NCI-H1048 (cell line): Measurements from ENCODE around the gene SAMD4A.

Experiments used
- DNase-seq: peaks from one replicate; lab custom pipeline; 2025; lab: John Stamatoyannopoulos, UW

Gene SAMD4A

GRCh38 chr14:54836231-54836630 is 269.3 kb downstream of the SAMD4A start:
- DNase-seq, result no peak

DNA sequence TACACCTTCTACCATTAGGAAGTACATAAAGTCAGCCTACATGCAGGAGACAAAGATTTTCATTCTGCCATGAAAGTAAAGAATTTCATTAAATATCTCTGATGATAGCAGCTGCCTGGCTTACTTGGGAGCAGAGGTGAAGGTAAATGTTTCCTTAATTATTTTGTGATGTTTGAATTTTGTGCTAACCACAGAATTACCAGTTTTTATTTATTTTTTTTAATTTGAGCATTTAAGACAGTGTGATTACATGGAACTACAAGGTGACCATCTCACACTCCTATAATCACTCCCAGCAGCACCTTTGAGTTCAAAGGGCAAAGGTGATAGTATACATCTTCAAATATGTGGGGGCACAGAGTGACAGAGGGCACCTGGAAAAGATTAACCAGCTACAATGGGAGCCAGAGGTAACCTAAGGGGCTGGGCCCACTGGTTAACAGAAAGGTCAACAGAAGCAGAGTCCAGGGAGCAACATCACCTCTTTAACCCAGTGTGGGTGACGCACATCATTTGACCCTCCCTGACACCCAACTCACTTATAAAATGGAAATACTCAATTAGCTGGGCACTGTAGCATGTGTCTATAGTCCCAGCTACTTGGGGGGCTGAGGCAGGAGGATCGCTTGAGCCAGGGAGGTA is 270.7 kb downstream of the SAMD4A start:
- no peak for DNase-seq

- no peak for DNase-seq
Observed at GRCh38 chr14:54838931-54839512, 272.1 kb downstream of the SAMD4A start.

DNA sequence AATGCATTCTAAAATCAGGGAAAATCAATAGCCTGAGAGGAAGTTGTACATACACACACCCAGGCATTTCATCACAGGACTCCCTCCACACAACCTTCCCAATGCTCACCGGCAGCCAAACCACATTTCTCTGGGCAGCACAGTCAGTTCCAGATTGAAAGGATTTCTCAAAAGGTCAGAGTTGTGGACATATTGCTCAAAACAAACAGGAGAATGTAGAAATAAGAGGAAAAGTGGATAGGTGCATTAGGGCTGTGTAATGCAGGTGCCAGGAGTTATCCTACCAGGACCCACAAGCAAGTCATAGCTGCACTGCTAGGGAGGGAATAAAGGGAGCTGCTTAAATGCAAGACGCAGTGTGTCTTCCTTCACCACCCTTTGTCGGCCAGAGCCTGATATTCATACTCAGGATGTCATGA is 272.8 kb downstream of the SAMD4A start:
- DNase-seq, result no peak

DNA sequence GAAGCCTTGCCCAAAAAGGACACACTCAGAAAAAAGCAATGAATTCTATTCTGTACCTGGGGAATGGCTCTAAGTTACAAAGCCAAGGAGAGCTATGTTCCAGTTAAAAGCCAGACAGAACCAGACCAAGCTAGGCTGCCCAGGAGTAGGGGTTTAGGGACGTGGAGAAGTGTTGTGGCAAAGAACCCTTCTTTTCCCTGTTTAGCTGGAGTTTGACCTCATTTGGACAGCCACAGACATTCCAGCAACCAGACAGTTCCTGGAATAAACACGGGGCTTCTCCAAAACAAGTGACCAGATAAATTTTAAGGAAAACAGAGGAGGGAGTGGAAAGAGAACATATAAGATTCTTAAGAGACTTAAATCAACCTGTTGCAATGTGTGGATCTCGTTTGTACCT is 273.4 kb downstream of the SAMD4A start:
- no peak for DNase-seq

DNA sequence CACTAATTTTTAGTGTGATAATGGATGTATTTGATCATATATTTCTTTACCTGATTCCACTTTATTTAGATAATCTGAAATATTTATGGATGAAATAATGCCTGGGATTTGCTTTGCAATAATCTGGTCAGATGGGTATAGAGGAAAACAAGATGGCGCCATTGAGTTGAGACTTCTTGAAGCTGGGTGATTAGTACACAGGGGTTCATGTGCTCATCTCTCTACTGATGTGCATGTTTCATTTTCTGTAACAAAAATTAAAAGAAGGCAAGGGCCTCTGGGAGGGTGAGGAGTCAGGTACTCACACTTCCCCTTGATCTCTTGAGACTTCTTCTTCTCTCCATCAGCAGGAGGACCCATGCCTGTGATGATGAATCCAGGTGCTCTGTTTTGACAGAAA is 273.9 kb downstream of the SAMD4A start:
- DNase-seq, result no peak
